GM13977 (cell line): ENCODE measurements around the gene CBFA2T2.

Experiments used
- DNase-seq: peaks from one replicate; pipeline ENCODE4 v3.0.0; 2012; ENCODE audit warnings: low spot score
- in situ Hi-C: fragments of 300-500 bp; cut with MboI; formaldehyde crosslinking; loops from one replicate; pipeline ENCODE4 v1.12.0; 2022; ENCODE audit warnings: low sequenced_read_pairs, low pct_unique_long_range_greater_than_20kb, mixed read lengths, inconsistent platforms; ENCODE audit not compliant: unreplicated experiment
- TF ChIP-seq, protein P1 (sequence below): IDR thresholded peaks from 2 replicates; pipeline ENCODE4 v1.5.1; 2012; ENCODE audit warnings: mild to moderate bottlenecking, control low read depth; ENCODE audit not compliant: insufficient read depth; ENCODE audit errors: extremely low read depth, missing control alignments

The CBFA2T2 gene

DNA sequence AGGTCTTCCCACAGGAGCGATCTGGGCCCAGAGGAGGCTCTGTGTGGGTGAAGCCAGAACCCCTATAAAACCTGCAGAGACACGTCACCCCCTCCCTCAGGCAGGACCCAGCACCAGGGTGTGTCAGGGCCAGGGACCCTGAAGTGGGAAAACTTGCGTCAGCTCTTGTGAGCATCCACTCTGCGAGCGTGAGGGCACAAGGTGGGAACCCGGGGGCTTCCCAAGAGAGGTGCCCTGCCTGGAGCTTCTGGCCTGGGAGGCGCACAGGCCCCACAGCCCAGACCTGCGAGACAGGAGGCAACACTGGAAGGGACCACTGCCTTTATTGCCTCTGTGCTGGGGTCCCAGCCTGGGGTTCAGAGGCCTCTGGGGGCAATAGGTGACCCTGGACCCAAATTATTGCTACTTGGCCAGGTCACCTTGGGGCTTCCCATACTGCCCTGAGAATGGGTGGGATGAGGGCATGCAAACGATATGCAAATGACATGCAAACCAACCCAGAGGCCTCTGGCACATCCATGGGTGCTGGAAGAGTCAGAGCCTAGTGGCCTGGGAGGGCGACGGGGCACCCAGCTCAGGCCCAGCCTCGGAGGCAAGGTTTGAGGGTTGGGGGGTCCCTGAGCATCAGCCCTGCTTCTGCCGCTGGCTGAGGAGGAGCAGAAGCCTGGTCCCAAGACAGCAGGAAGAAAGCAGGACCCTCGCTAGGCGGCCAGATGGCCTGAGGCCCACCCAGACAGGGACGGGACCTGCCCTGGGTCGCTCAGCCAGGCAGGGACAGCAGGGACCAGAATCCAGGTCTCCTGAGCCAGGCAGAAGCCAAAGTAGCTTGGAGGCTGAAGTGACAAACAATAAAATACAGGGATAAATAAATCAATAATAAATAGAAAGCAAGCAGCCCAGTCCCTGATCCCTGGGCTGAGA lies 167.1 kb downstream of the CBFA2T2 start:
- in situ Hi-C loops, result loop anchor here (10.0 kb wide), 1 partner anchor 202 kb away; no protein-coding TSS in a partner anchor

DNA sequence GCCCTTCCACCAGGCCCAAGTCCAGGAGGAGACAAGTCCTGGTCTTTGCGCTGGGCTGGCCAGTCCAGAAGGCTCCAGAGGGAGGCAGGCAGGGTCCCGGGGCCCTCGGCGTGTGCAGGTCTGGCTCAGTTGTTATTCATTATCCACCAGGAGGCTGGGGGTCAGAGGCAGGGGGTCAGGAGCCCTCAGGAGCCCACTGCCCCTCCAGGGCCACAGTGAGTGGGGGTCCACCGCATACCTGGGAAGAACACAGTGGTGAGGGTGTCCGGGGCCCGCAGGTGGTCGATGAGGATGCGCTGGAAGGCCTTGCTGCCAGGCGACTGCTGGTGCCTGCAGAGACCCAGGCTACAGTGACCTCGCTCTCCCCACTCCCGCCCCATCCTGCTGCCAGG lies 167.8 kb downstream of the CBFA2T2 start:
- no peak for DNase-seq
- TF ChIP-seq, protein P1, sequence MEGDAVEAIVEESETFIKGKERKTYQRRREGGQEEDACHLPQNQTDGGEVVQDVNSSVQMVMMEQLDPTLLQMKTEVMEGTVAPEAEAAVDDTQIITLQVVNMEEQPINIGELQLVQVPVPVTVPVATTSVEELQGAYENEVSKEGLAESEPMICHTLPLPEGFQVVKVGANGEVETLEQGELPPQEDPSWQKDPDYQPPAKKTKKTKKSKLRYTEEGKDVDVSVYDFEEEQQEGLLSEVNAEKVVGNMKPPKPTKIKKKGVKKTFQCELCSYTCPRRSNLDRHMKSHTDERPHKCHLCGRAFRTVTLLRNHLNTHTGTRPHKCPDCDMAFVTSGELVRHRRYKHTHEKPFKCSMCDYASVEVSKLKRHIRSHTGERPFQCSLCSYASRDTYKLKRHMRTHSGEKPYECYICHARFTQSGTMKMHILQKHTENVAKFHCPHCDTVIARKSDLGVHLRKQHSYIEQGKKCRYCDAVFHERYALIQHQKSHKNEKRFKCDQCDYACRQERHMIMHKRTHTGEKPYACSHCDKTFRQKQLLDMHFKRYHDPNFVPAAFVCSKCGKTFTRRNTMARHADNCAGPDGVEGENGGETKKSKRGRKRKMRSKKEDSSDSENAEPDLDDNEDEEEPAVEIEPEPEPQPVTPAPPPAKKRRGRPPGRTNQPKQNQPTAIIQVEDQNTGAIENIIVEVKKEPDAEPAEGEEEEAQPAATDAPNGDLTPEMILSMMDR, result no peak
- in situ Hi-C loops, result loop anchor here (10.0 kb wide), 1 partner anchor 203 kb away; no protein-coding TSS in a partner anchor

More for the DNA sequence above, 167.1 kb downstream of the CBFA2T2 start:
- no peak for DNase-seq
- TF ChIP-seq, protein P1, result no peak

DNA sequence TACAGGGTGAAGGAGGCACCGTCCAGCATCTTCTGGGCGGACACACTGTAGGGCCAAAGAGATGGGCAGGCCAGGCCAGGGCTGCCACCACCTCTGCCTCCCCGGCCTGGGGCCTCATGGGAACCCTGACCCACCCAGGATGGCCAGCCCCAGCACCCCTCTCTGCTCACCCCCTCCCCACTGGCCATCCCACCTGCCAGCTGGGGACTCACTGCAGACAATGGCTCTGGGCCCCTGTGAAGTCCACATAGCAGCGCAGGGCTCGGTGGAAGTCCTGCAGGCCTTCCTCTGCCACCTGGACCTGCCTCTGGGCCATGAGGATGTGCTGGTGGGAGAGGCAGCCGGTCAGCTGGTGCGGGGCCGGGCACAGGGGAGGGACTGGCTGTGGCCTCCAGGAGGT lies 168.6 kb downstream of the CBFA2T2 start:
- no peak for DNase-seq
- in situ Hi-C loops, result loop anchor here (10.0 kb wide), 1 partner anchor 204 kb away; no protein-coding TSS in a partner anchor
- TF ChIP-seq, protein P1, result no peak

DNA sequence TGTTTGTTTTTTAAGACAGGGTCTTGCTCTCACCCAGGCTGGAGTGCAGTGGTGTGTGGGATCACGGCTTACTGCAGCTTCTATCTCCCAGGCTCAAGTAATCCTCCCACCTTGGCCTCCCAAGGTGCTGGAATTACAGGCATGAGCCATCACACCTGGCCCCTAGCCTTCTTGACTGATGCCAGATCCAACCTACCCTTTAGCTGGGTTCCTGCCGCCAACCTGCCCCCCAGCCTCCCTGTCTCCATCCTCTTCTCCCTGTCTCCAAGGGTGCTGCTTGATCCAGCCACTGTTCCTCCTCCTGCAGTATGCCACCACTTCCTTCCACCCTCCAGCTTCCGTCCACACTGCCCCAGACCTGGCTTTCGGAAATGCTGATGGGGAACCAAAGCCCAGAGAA lies 169.0 kb downstream of the CBFA2T2 start:
- no peak for DNase-seq
- TF ChIP-seq, protein P1, result no peak
- in situ Hi-C loops, result loop anchor here (10.0 kb wide), 1 partner anchor 204 kb away; no protein-coding TSS in a partner anchor

DNA sequence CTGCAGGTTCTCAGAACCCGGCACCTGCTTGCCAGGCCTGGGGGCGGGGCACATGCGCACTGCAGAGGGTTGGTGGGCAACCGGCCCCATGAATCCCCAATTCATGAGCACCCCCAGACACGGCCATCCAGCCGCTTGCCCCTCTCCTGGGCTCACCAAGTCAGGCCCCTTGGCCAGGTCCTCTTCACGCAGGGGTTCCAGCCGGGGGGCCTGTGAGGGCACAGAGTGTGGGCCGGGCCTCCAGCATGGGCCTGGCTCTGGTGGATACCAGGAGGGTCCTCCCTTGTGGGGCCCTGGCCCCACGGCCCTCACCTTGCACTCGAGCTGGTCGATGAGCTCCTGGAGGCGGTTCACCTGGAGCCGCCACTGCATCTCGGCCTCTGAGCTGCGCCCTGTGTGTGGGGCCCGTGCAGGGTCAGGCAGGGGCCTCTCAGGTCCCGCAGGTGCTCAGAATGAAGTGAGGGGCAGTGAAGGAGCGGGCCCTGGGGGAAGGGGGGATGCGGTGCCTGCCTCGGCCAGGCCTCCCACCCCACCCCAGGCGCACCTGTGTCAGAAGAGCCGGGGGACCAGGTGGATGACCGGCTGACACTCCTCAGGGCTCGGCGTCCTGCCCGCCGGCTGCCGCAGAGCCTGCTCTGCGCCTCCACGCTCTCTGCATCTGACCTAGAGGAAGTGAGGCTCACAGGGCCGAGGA lies 169.6 kb downstream of the CBFA2T2 start:
- TF ChIP-seq, protein P1, result no peak
- in situ Hi-C loops, result loop anchor here (10.0 kb wide), 1 partner anchor 205 kb away; no protein-coding TSS in a partner anchor

DNA sequence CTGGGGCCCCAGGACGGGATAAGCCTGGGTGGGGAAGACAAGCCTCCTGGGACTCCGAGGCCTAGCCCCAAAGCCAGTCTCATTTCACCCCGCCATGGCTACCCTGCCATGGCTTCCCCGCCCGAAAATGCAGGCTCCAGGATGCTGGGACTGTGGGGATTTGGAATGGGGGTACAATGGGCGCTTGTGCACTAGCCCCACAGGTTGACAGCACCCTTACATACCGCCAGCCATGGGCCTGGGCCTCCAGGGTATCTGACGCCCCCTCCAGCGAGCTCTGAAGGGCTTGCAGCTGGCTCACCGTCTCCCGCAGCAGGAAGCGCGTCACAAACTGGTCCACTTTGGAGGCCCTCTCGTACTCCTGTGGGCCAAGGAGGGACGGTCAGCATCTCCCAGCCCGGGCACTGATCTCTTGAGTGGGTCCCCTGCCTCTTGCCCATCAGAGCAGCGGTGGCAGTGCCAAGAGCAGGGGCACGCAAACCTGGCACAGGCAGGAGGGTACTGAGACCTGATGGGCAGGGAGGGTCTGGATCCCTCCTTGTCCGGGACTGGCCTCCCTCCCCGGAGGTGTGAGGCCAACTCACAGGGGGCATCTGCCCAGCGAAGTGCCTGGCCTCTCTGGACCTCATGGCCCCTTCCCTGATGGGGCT lies 170.3 kb downstream of the CBFA2T2 start:
- no peak for DNase-seq
- TF ChIP-seq, protein P1, result no peak
- in situ Hi-C loops, result no loop called here

More for the DNA sequence above, 169.6 kb downstream of the CBFA2T2 start:
- DNase-seq, result no peak
